Cardiac muscle cell (in vitro differentiated cells and primary cell): Measurements from ENCODE around the gene AP2A2. TPM values are rescaled to one million over a fixed set of nuclear protein-coding genes. Genes with fewer than 3 reads are reported as not detected.

Source experiments
- DNase-seq, 2 donors: peaks; one replicate each; pipeline versions ENCODE4 v3.0.0 to v3.0.0-alpha.2; 2010 to 2017; ENCODE audit warnings: low read depth in 1 of 2, low spot score in 1 of 2
- H3K27ac ChIP-seq: fragments of 200-600 bp; sonication (generic); 2 replicates; pipeline ENCODE4 v1.5.1; 2016
- H3K27me3 ChIP-seq: fragments of 200-600 bp; sonication (generic); 2 replicates; pipeline ENCODE4 v1.6.0; 2016; ENCODE audit warnings: control low read depth
- H3K36me3 ChIP-seq: fragments of 200-600 bp; sonication (generic); 2 replicates; pipeline ENCODE4 v1.5.1; 2016; ENCODE audit warnings: control low read depth
- H3K4me1 ChIP-seq: fragments of 200-600 bp; sonication (generic); 2 replicates; pipeline ENCODE4 v1.8.1; 2017; ENCODE audit warnings: low read depth, mild to moderate bottlenecking, mixed run types
- H3K4me3 ChIP-seq: fragments of 200-600 bp; sonication (generic); 2 replicates; pipeline ENCODE4 v1.5.1; 2016; ENCODE audit warnings: mild to moderate bottlenecking
- H3K9me3 ChIP-seq: fragments of 200-600 bp; sonication (generic); 2 replicates; pipeline ENCODE4 v1.5.1; 2017; ENCODE audit warnings: low read depth, mild to moderate bottlenecking, control low read depth
- polyA plus RNA-seq: library from polyadenylated mRNA; unstranded; fragments of >200 nt; fragmentation: Nextera tagmentation; extraction: Ambion mirVana; gene quantifications from 2 replicates; pipeline ENCODE4 v1.2.1, GENCODE V29; 2016
- total RNA-seq: library from RNA; depleted of rRNA; stranded (reverse); fragments of >200 nt; gene quantifications from 2 replicates; pipeline ENCODE4 v1.2.3, GENCODE V29; 2016
- TF ChIP-seq, protein P1 (sequence below): IDR thresholded peaks from 2 replicates; pipeline ENCODE4 v1.5.1; 2012; ENCODE audit warnings: low read depth, mild to moderate bottlenecking, low read length

Gene AP2A2
- total and polyA plus RNA-seq, 2 experiments from 2014 or later, result 47.6 to 77.6 TPM

DNA sequence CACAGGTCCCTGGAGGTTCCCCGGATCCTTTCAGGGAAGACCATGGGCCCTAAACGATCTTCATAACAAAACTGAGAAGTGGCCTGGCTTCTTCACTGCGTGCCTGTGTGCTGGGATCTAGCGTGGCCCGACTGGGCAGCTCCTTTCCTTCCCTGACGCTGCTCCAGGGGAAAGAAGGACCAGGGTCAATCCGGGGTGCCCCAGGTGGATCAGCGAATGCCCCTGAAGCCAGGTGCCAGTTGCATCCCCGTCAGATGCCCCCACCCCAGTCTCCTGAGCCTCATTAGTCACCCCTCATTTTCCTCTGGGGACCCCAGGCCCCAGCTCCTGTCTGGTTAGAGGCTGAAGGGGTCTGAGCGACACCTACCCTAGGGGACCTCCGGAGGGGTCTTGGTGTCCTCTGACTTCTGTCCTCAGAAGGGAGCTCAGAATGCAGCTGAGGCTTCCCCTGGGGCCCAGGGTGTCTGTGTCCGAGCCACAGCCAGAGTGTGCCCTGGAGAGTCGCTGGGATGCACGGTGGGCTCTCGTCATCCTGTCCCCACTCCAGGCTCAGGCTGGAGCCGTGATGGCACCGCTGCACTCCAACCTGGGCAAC, 129.5 kb downstream of the AP2A2 start:
- DNase-seq, result no peak
- H3K9me3 ChIP-seq, result no peaks in the 10 kb centered on the region
- H3K27me3 ChIP-seq, result no peaks in the 10 kb centered on the region
- H3K4me3 ChIP-seq, result no peak overlapping the region
- no peaks in the 10 kb centered on the region for H3K36me3 ChIP-seq
- H3K4me1 ChIP-seq, result no peaks in the 10 kb centered on the region
- TF ChIP-seq, protein P1, sequence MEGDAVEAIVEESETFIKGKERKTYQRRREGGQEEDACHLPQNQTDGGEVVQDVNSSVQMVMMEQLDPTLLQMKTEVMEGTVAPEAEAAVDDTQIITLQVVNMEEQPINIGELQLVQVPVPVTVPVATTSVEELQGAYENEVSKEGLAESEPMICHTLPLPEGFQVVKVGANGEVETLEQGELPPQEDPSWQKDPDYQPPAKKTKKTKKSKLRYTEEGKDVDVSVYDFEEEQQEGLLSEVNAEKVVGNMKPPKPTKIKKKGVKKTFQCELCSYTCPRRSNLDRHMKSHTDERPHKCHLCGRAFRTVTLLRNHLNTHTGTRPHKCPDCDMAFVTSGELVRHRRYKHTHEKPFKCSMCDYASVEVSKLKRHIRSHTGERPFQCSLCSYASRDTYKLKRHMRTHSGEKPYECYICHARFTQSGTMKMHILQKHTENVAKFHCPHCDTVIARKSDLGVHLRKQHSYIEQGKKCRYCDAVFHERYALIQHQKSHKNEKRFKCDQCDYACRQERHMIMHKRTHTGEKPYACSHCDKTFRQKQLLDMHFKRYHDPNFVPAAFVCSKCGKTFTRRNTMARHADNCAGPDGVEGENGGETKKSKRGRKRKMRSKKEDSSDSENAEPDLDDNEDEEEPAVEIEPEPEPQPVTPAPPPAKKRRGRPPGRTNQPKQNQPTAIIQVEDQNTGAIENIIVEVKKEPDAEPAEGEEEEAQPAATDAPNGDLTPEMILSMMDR, result no peak
- H3K27ac ChIP-seq, result no peak overlapping the region

GRCh38 chr11:1055990-1056771, 130.5 kb downstream of the AP2A2 start:
- no peak overlapping the region for H3K4me3 ChIP-seq
- TF ChIP-seq, protein P1, result no peak
- H3K27ac ChIP-seq, result no peak overlapping the region
- H3K36me3 ChIP-seq, result no peaks in the 10 kb centered on the region
- no peak for DNase-seq
- no peaks in the 10 kb centered on the region for H3K9me3 ChIP-seq
- no peaks in the 10 kb centered on the region for H3K4me1 ChIP-seq
- no peaks in the 10 kb centered on the region for H3K27me3 ChIP-seq

- Histone ChIP-seq H3K4me1 (no peaks in the 10 kb centered on the region), H3K27me3 (no peaks in the 10 kb centered on the region)
- no peak for DNase-seq
Measured at GRCh38 chr11:1057806-1058205, 132.1 kb downstream of the AP2A2 start.

DNA sequence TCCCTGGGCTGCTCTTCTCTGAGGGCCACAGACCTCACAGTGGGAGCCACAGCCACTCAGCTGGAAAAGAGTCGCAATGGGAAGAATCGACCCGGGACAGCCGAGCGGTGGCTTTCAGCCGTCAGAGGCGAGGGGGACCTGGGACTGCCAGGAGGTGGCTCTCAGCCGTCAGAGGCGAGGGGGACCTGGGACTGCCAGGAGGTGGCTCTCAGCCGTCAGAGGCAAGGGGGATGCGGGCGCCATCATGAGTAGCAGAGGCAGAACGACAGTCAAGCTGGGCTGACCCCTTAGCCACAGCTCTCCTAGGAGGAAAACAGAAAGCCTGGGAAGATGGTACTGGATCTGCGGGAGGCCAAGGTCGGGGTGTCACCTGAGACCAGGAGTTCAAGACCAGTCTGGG, 134.1 kb downstream of the AP2A2 start:
- Histone ChIP-seq H3K4me3 (no peak overlapping the region), H3K36me3 (no peaks in the 10 kb centered on the region), H3K9me3 (no peaks in the 10 kb centered on the region), H3K27me3 (no peaks in the 10 kb centered on the region), H3K4me1 (no peaks in the 10 kb centered on the region), H3K27ac (no peak overlapping the region)
- no peak for DNase-seq
- TF ChIP-seq, protein P1, result no peak

More at GRCh38 chr11:1057806-1058205, 132.1 kb downstream of the AP2A2 start:
- Histone ChIP-seq H3K27ac (no peak overlapping the region), H3K4me3 (no peak overlapping the region), H3K9me3 (no peaks in the 10 kb centered on the region), H3K36me3 (no peaks in the 10 kb centered on the region)
- TF ChIP-seq, protein P1, result no peak

- no peak overlapping the region for H3K27ac ChIP-seq
- H3K4me1 ChIP-seq, result no peaks in the 10 kb centered on the region
- H3K36me3 ChIP-seq, result no peaks in the 10 kb centered on the region
- TF ChIP-seq, protein P1, result no peak
- H3K27me3 ChIP-seq, result no peaks in the 10 kb centered on the region
- no peaks in the 10 kb centered on the region for H3K9me3 ChIP-seq
- H3K4me3 ChIP-seq, result no peak overlapping the region
- DNase-seq, result no peak
Measured at GRCh38 chr11:1060410-1060809, 134.7 kb downstream of the AP2A2 start.
